ENCODE measurements around the gene TCTA. TPM values are rescaled to one million over a fixed set of nuclear protein-coding genes. Genes with fewer than 3 reads are reported as not detected.
"Not testable (repeated sequence)": the region's sequence is repeated elsewhere in the genome, so short reads cannot be mapped to it uniquely, and the experiment has no call there.

The TCTA gene
- total and polyA plus RNA-seq, 11 donors, result 13.1 to 25.3 (median 16.7) TPM

GRCh38 chr3:49389297-49389696, 22.9 kb upstream of the TCTA start:
- Histone ChIP-seq H3K36me3 (peaks cover 0 to 10% (median under 1%) of the 10 kb centered on the region in 9 donors), H3K9me3 (no peaks in the 10 kb centered on the region), H3K27ac (no peak overlapping the region), H3K4me1 (peaks cover 4 to 78% (median 40%) of the 10 kb centered on the region in 12 donors), H3K4me3 (no peak overlapping the region), H3K27me3 (no peaks in the 10 kb centered on the region)
- 95 to 97% (median 96%) methylated on average over 6 of the region's 6 CpGs for WGBS, 4 donors
- no peak for DNase-seq
- no peak for ATAC-seq
- intact Hi-C loops (cut with DNase I), result no loop called here
- TF ChIP-seq POLR2A (IDR thresholded peaks at IDR 0.05), result no peak
- TF ChIP-seq CTCF (IDR thresholded peaks at IDR 0.05), result no peak

- DNase-seq; H3K27ac ChIP-seq; ATAC-seq; intact Hi-C loops (cut with DNase I); H3K27me3 ChIP-seq; H3K4me3 ChIP-seq; H3K9me3 ChIP-seq: not testable (repeated sequence)
- Histone ChIP-seq H3K4me1 (peaks cover 4 to 75% (median 36%) of the 10 kb centered on the region in 12 donors), H3K36me3 (peaks cover 0 to 25% (median 18%) of the 10 kb centered on the region in 9 donors)
- 79 to 91% (median 82%) methylated on average over 10 of the region's 10 CpGs for WGBS, 4 donors
Measured at GRCh38 chr3:49391310-49391709, 20.9 kb upstream of the TCTA start.

DNA sequence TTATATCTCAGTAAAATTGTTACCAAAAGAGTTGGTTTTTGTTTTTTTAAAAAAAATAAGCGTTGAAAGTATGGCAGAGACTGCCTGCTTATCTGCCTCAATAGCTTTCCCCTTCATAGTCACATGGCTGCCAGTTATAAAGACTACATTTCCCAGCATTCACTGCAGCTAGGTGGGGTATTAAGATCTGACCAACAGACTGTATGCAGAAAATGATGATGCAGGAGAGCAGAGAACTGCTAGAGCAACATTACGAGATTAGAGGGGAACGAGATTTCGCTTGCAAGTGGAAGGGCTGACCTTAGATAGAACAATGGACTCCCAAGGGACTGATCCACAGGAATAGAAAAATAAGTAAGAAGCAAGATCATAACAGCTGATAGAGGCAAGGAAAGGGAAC, 14.8 kb upstream of the TCTA start:
- peaks cover 0 to 82% (median 59%) of the 10 kb centered on the region in 12 donors for H3K4me1 ChIP-seq
- intact Hi-C loops (cut with DNase I), result loop anchor here in 1 of 10 donors (5.0 kb wide), 1 partner anchor 35 kb away; no protein-coding TSS in a partner anchor
- no peaks in the 10 kb centered on the region for H3K9me3 ChIP-seq
- TF ChIP-seq CTCF (IDR thresholded peaks at IDR 0.05) (no peak), POLR2A (IDR thresholded peaks at IDR 0.05) (no peak)
- H3K27ac ChIP-seq, result peak overlapping the region in 9 of 12 donors; percentile 22 to 78 (median 64)
- no peaks in the 10 kb centered on the region for H3K27me3 ChIP-seq
- ATAC-seq (peak; percentile 66 to 94 (median 78)), DNase-seq (peak in 2 of 5 donors; percentile 23 to 51)
- H3K36me3 ChIP-seq, result peaks cover 0 to 51% (median 21%) of the 10 kb centered on the region in 9 donors
- H3K4me3 ChIP-seq, result peak overlapping the region in 3 of 12 donors; percentile 9 to 15 (median 10)
- WGBS, 4 donors, result 31 to 35% (median 32%) methylated on average over 4 of the region's 4 CpGs

- Histone ChIP-seq H3K27me3 (no peaks in the 10 kb centered on the region), H3K36me3 (peaks cover 0 to 59% (median 25%) of the 10 kb centered on the region in 9 donors), H3K4me3 (no peak overlapping the region), H3K27ac (no peak overlapping the region), H3K9me3 (no peaks in the 10 kb centered on the region), H3K4me1 (peaks cover 0 to 75% (median 55%) of the 10 kb centered on the region in 12 donors)
- TF ChIP-seq POLR2A (IDR thresholded peaks at IDR 0.05), result no peak
- TF ChIP-seq CTCF (IDR thresholded peaks at IDR 0.05), result no peak
- DNase-seq, result no peak
- intact Hi-C loops (cut with DNase I), result loop anchor here in 1 of 10 donors (5.0 kb wide), 1 partner anchor 37 kb away; no protein-coding TSS in a partner anchor
- WGBS, 4 donors, result 88 to 98% (median 96%) methylated on average over 3 of the region's 3 CpGs
- no peak for ATAC-seq
Measured at GRCh38 chr3:49399461-49399860, 12.8 kb upstream of the TCTA start.

DNA sequence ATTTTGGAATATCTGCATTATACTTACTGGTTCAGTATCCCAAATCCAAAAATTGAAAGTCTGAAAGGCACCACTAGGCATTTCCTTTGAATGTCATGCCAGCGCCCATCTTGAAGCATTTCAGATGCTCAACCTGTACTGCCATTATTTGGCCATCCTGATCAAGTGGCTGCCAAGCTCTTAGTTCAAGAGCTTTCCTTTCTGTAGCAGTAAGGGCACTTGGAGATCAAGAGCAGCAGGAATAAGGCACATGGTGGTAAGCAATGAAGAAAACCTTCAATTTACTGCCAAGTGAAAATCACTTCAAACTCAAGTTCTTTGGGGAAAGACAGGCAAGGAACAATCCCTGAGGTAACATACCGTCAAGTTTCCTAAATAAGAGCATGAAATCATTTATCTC, 10.5 kb upstream of the TCTA start:
- Histone ChIP-seq H3K9me3 (no peaks in the 10 kb centered on the region), H3K27ac (peak overlapping the region in 1 of 12 donors; percentile 6), H3K27me3 (no peaks in the 10 kb centered on the region), H3K4me1 (peaks cover 0 to 81% (median 57%) of the 10 kb centered on the region in 12 donors), H3K36me3 (peaks cover 0 to 55% (median 8%) of the 10 kb centered on the region in 9 donors), H3K4me3 (no peak overlapping the region)
- no peak for ATAC-seq
- no peak for TF ChIP-seq CTCF (IDR thresholded peaks at IDR 0.05)
- no peak for TF ChIP-seq POLR2A (IDR thresholded peaks at IDR 0.05)
- DNase-seq, result no peak
- WGBS, 4 donors, result 79 to 82% (median 81%) methylated on average over 2 of the region's 2 CpGs
- intact Hi-C loops (cut with DNase I), result loop anchor here in 1 of 10 donors (5.0 kb wide), 1 partner anchor 39 kb away; no protein-coding TSS in a partner anchor

Measured in heart left ventricle (tissue), 16 donors.